GM23338 (cell line): ENCODE measurements around the gene XDH. TPM values are rescaled to one million over a fixed set of nuclear protein-coding genes. Genes with fewer than 3 reads are reported as not detected.

Experiments used
- ATAC-seq: fragments of 200-7000 bp; cut with Tn5 transposase; 3 replicates; pipeline ENCODE4 v1.9.1; 2020
- DNase-seq: peaks from one replicate; pipeline ENCODE4 v3.0.0-alpha.2; 2015; ENCODE audit warnings: low spot score
- H2AFZ ChIP-seq: fragments of 200-600 bp; sonication (generic); 2 replicates; pipeline ENCODE4 v1.8.0; 2016; ENCODE audit warnings: antibody characterized with exemption, mild to moderate bottlenecking, moderate library complexity
- H3F3A ChIP-seq: fragments of 200-600 bp; sonication (generic); replicated peaks from 2 replicates; pipeline ENCODE4 v1.8.0; 2017; ENCODE audit warnings: antibody characterized with exemption, mixed run types, low read depth
- H3K27ac ChIP-seq: fragments of 200-600 bp; sonication (generic); 2 replicates; pipeline ENCODE4 v1.6.1; 2016; ENCODE audit warnings: low read depth
- H3K27me3 ChIP-seq: fragments of 200-600 bp; sonication (generic); 2 replicates; pipeline ENCODE4 v1.8.0; 2016; ENCODE audit warnings: mild to moderate bottlenecking, mixed run types, moderate library complexity; ENCODE audit not compliant: insufficient read depth
- H3K36me3 ChIP-seq: fragments of 200-600 bp; sonication (generic); 2 replicates; pipeline ENCODE4 v1.8.0; 2016; ENCODE audit warnings: mild to moderate bottlenecking; ENCODE audit not compliant: insufficient read depth
- H3K4me1 ChIP-seq: fragments of 200-600 bp; sonication (generic); 2 replicates; pipeline ENCODE4 v1.8.0; 2016; ENCODE audit warnings: mild to moderate bottlenecking, moderate library complexity; ENCODE audit not compliant: insufficient read depth
- H3K4me2 ChIP-seq: fragments of 200-600 bp; sonication (generic); 2 replicates; pipeline ENCODE4 v1.7.1; 2017; ENCODE audit warnings: mixed run types
- H3K4me3 ChIP-seq: fragments of 200-600 bp; sonication (generic); 2 replicates; pipeline ENCODE4 v1.6.1; 2016; ENCODE audit warnings: mixed run types
- H3K79me2 ChIP-seq: fragments of 200-600 bp; sonication (generic); replicated peaks from 2 replicates; pipeline ENCODE4 v1.8.0; 2017; ENCODE audit warnings: mild to moderate bottlenecking; ENCODE audit not compliant: insufficient read depth
- H3K9me2 ChIP-seq: fragments of 200-600 bp; sonication (generic); 2 replicates; pipeline ENCODE4 v1.8.0; 2017; ENCODE audit not compliant: insufficient read depth
- H4K20me1 ChIP-seq: fragments of 200-600 bp; sonication (generic); replicated peaks from 2 replicates; pipeline ENCODE4 v1.8.0; 2017; ENCODE audit warnings: mild to moderate bottlenecking; ENCODE audit not compliant: insufficient read depth
- H3K27ac Mint-ChIP-seq: 2 replicates; pipeline ENCODE4 v1.8.0; 2020; ENCODE audit warnings: inconsistent platforms, mild to moderate bottlenecking, moderate library complexity, mixed read lengths
- H3K27me3 Mint-ChIP-seq: 3 replicates; pipeline ENCODE4 v1.8.0; 2022; ENCODE audit warnings: low read depth, mild to moderate bottlenecking, moderate library complexity, mixed read lengths, inconsistent platforms; ENCODE audit not compliant: insufficient read depth, poor library complexity
- H3K36me3 Mint-ChIP-seq: 3 replicates; pipeline ENCODE4 v1.8.0; 2021; ENCODE audit warnings: low read depth, mild to moderate bottlenecking, inconsistent platforms, moderate library complexity, mixed read lengths
- H3K4me1 Mint-ChIP-seq: 3 replicates; pipeline ENCODE4 v1.8.0; 2020; ENCODE audit warnings: mild to moderate bottlenecking, inconsistent platforms, mixed read lengths
- H3K4me3 Mint-ChIP-seq: 3 replicates; pipeline ENCODE4 v1.8.0; 2021; ENCODE audit warnings: moderate library complexity, mild to moderate bottlenecking, inconsistent platforms, mixed read lengths
- H3K9me3 Mint-ChIP-seq: 3 replicates; pipeline ENCODE4 v1.8.0; 2020; ENCODE audit warnings: moderate library complexity, mild to moderate bottlenecking, inconsistent platforms, mixed read lengths
- POLR2AphosphoS5 ChIP-seq: IDR thresholded peaks from 2 replicates; pipeline ENCODE4 v1.6.1; 2016; ENCODE audit warnings: antibody characterized with exemption, low read depth
- STAT1 ChIP-seq: IDR thresholded peaks from one replicate; pipeline ENCODE4 v1.6.1; 2016; ENCODE audit warnings: antibody characterized with exemption; ENCODE audit not compliant: unreplicated experiment
- ZNF114 ChIP-seq: fragments of 250-450 bp; sonication (Bioruptor Pico); IDR thresholded peaks from 2 replicates; pipeline ENCODE4 v1.5.0; 2020; ENCODE audit warnings: mild to moderate bottlenecking, moderate library complexity
- polyA plus RNA-seq: library from polyadenylated mRNA; unstranded; fragments of >200 nt; fragmentation: Nextera tagmentation; extraction: Ambion mirVana; gene quantifications from 2 replicates; pipeline ENCODE4 v1.2.1, GENCODE V29; 2016
- total RNA-seq: library from RNA; depleted of rRNA; stranded (reverse); fragments of >200 nt; shearing (Covaris generic); gene quantifications from 2 replicates; pipeline ENCODE4 v1.2.3, GENCODE V29; 2014
- TF ChIP-seq, protein P1 (sequence below): IDR thresholded peaks from one replicate; pipeline ENCODE4 v1.6.1; 2018; ENCODE audit warnings: antibody characterized with exemption; ENCODE audit not compliant: unreplicated experiment

The XDH gene
- total and polyA plus RNA-seq, 2 experiments from 2014 or later, result 0.55 to 0.87 TPM

DNA sequence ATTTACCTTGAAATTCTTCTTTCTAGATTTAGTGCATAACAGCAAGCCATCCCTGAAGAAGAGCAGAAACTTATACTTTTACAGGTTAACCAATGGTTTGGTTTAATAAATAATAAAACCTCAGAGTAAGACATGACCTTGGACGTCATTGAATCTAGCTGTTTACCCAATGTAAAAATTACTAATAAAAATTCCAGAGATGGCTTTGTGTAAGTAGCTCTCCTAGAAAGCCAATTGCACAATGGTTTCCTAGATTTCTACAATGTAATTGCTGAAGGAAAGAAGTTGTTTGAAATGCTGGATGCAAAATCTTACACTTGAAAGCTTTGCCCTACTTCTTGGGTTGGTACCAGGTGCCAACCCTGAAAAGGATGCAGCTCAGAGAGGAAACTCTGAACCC, 1.5 kb downstream of the XDH start (continued):
- TF ChIP-seq, protein P1, sequence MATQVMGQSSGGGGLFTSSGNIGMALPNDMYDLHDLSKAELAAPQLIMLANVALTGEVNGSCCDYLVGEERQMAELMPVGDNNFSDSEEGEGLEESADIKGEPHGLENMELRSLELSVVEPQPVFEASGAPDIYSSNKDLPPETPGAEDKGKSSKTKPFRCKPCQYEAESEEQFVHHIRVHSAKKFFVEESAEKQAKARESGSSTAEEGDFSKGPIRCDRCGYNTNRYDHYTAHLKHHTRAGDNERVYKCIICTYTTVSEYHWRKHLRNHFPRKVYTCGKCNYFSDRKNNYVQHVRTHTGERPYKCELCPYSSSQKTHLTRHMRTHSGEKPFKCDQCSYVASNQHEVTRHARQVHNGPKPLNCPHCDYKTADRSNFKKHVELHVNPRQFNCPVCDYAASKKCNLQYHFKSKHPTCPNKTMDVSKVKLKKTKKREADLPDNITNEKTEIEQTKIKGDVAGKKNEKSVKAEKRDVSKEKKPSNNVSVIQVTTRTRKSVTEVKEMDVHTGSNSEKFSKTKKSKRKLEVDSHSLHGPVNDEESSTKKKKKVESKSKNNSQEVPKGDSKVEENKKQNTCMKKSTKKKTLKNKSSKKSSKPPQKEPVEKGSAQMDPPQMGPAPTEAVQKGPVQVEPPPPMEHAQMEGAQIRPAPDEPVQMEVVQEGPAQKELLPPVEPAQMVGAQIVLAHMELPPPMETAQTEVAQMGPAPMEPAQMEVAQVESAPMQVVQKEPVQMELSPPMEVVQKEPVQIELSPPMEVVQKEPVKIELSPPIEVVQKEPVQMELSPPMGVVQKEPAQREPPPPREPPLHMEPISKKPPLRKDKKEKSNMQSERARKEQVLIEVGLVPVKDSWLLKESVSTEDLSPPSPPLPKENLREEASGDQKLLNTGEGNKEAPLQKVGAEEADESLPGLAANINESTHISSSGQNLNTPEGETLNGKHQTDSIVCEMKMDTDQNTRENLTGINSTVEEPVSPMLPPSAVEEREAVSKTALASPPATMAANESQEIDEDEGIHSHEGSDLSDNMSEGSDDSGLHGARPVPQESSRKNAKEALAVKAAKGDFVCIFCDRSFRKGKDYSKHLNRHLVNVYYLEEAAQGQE, result no peak
- TF ChIP-seq POLR2AphosphoS5, result no peak

DNA sequence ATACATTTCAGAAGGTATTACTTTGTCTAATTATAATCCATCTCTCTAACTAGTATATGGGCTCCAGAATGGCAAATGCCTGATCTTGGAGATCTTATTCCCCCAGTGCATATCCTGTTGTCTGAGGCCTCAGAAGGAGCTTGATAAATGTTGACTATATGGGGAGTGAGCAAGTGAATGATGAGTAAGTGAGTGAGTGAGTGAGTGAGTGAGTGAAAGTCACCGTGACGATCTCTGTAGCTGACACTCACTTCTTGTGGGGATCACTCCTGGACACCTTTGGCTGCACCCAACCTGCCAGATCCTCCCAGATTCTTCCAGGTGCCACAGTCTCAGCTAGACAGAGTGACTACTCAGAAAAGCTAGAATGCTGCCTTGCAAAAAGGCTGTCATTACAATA, 2.8 kb downstream of the XDH start:
- Mint-ChIP-seq H3K4me1 (no peaks in the 10 kb centered on the region), H3K27me3 (no peaks in the 10 kb centered on the region), H3K4me3 (no peak overlapping the region), H3K36me3 (no peaks in the 10 kb centered on the region), H3K27ac (no peak overlapping the region), H3K9me3 (no peaks in the 10 kb centered on the region)
- Histone ChIP-seq H3K4me2 (no peak overlapping the region), H4K20me1 (no peaks in the 10 kb centered on the region; the same call in 1 of the 2 replicates), H3K27me3 (no peaks in the 10 kb centered on the region), H2AFZ (no peak overlapping the region), H3K9me2 (peaks cover 11% of the 10 kb centered on the region), H3K36me3 (no peaks in the 10 kb centered on the region), H3K79me2 (no peaks in the 10 kb centered on the region), H3K4me3 (no peak overlapping the region), H3F3A (no peaks in the 10 kb centered on the region), H3K27ac (no peak overlapping the region), H3K4me1 (no peaks in the 10 kb centered on the region)
- TF ChIP-seq, protein P1, result no peak
- TF ChIP-seq STAT1 (no peak), ZNF114 (CRISPR knock-in tag) (no peak)
- DNase-seq (no peak), ATAC-seq (no peak)

DNA sequence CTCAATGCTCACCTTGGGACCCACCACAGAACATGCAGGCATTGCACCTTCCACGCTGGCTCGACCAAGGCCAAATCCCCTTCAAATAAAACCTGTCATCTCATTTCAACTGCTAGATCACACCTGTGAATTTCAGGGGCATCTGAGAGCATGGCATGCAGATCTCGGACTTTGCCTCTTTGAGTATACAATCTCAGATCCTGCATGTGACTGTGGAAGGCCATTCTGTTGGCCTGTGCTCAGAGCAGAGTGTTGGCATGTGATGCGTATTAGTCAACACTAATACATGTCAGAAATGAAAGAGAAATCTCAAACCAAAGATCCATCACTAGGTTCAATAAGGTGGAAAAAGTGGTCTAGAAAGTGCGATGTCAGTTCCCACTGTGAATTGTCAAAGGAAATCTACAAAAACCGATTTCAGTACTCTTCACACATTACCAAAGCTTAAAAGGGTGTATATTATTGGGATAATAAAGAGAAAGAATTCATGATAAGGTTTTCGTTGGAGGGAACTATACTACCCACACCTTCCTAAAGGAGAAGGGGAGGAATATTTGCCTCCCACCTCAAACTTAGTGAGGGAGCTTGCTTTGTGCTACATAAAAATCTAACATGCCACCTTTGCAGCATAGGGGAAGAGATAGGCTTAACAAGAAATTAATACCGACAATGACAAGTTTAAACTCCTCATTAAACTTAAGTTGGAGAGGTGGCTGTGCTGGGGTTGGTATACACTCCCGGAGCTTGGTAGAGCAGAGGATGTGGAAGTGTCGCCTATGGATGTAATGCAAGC, 7.8 kb downstream of the XDH start:
- Mint-ChIP-seq H3K4me3 (no peak overlapping the region), H3K27ac (no peak overlapping the region), H3K27me3 (no peaks in the 10 kb centered on the region), H3K36me3 (no peaks in the 10 kb centered on the region), H3K9me3 (no peaks in the 10 kb centered on the region), H3K4me1 (peaks cover 6% of the 10 kb centered on the region)
- Histone ChIP-seq H3K4me1 (peaks cover 3% of the 10 kb centered on the region; the same call in 1 of the 2 replicates), H3K79me2 (no peaks in the 10 kb centered on the region), H4K20me1 (no peaks in the 10 kb centered on the region), H3K36me3 (no peaks in the 10 kb centered on the region), H3K27ac (no peak overlapping the region), H3K4me2 (no peak overlapping the region), H3K27me3 (no peaks in the 10 kb centered on the region), H2AFZ (no peak overlapping the region), H3F3A (no peaks in the 10 kb centered on the region), H3K4me3 (no peak overlapping the region), H3K9me2 (peaks cover 14% of the 10 kb centered on the region)
- no peak for DNase-seq
- no peak for ATAC-seq
- no peak for TF ChIP-seq POLR2AphosphoS5
- TF ChIP-seq, protein P1, result no peak
